ENCODE measurements around the gene UGGT2. TPM values are rescaled to one million over a fixed set of nuclear protein-coding genes. Genes with fewer than 3 reads are reported as not detected.
"Not testable (repeated sequence)": the region's sequence is repeated elsewhere in the genome, so short reads cannot be mapped to it uniquely, and the experiment has no call there.

The UGGT2 gene
- total RNA-seq, 1 donor from 2014 or later = 0.56 TPM

DNA sequence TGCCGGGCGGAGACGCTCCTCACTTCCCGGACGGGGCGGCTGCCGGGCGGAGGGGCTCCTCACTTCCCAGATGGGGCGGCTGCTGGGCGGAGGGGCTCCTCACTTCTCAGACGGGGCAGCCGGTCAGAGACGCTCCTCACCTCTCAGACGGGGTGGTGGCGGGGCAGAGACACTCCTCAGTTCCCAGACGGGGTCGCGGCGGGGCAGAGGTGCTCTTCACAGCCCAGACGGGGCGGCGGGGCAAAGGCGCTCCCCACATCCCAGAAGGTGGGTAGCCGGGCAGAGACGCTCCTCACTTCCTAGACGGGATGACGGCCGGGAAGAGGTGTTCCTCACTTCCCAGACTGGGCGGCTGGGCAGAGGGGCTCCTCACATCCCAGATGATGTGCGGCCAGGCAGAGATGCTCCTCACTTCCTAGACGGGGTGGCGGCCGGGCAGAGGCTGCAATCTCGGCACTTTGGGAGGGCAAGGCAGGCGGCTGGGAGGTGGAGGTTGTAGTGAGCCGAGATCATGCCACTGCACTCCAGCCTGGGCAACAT, 124.8 kb downstream of the UGGT2 start:
- H3K27ac Mint-ChIP-seq; H3K9me3 Mint-ChIP-seq; H3K4me3 Mint-ChIP-seq; H3K36me3 Mint-ChIP-seq (ENCODE audit: low read depth); H3K4me1 Mint-ChIP-seq; intact Hi-C loops (cut with micrococcal nuclease); DNase-seq; H3K27me3 Mint-ChIP-seq: not testable (repeated sequence)

DNA sequence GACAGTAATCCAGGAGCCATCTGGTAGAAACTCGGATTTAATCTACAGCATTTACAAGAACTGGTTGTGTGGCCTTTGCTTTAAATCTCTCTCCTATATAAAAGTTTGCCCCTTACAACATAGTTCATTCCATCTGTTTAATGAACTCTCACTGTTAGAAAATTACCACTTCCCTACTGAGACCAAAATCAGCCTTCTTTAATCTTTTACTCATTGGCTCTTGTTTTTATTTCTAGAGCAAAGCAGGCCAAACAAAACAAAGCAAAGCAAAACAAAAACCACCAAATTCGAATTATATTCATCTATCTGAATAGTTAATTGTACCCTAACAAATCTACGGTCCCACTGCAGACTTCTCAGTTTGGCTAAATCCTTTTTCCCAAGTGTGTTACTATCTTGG, 127.0 kb downstream of the UGGT2 start:
- H3K9me3 Mint-ChIP-seq = peaks cover 3% of the 10 kb centered on the region
- no peaks in the 10 kb centered on the region for H3K4me1 Mint-ChIP-seq

DNA sequence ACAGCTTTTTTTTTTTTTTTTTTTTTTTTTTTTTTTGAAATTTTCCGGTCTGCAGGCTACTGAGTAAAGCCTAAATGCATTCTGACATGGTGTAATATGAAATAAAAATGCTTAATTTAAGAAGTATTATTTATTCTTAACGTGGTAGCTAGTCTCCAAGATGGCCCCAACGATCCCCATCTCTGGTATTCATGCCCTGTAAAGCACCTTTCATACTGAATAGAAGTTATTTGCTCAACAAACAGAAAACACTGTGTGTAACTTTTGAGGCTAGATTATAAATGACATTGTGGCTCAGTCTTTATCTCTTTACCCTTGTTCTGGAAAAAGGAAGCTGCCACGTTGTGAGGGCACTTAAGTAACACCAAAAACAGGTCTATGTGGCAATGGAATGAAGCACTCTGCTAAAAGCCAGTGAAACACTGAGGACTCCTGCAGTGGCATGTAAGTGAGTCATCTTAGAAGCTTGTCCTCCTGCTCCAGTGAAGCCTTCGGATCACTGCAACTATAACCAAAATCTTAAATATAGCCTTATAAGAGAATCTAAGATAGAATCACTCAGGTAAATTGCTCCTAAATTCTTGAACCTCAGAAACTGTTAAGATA, 128.7 kb downstream of the UGGT2 start:
- Mint-ChIP-seq H3K4me1 (no peaks in the 10 kb centered on the region), H3K27ac (no peak overlapping the region), H3K4me3 (no peak overlapping the region), H3K27me3 (no peaks in the 10 kb centered on the region), H3K9me3 (peaks cover 3% of the 10 kb centered on the region), H3K36me3 (ENCODE audit: low read depth) (no peaks in the 10 kb centered on the region)
- intact Hi-C loops (cut with micrococcal nuclease) = no loop called here
- peak; percentile 33 for DNase-seq

More for the DNA sequence above, 127.0 kb downstream of the UGGT2 start:
- Mint-ChIP-seq H3K27me3 (no peaks in the 10 kb centered on the region), H3K4me3 (no peak overlapping the region), H3K27ac (no peak overlapping the region), H3K36me3 (ENCODE audit: low read depth) (no peaks in the 10 kb centered on the region)
- intact Hi-C loops (cut with micrococcal nuclease) = no loop called here
- DNase-seq = no peak

DNA sequence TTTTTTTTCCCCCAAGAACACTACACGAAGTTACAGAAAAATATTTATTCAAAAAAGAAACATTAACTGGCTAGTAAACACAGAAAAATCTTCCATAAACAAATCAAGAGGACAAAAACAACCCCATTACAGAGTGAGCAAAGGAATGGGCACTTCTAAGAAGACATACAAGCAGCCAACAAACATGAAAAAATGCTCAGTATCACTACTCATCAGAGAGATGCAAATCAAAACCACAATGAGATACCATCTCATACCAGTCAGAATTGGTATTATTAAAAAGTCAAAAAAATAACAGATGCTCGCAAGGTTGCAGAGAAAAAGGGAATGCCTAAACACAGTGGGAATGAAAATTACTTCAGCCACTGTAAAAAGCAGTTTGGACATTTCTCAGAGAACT, 131.7 kb downstream of the UGGT2 start:
- Mint-ChIP-seq H3K36me3 (ENCODE audit: low read depth) (no peaks in the 10 kb centered on the region), H3K4me1 (no peaks in the 10 kb centered on the region), H3K9me3 (no peaks in the 10 kb centered on the region), H3K27ac (no peak overlapping the region), H3K27me3 (no peaks in the 10 kb centered on the region), H3K4me3 (no peak overlapping the region)
- DNase-seq = peak; percentile 10
- intact Hi-C loops (cut with micrococcal nuclease) = no loop called here

DNA sequence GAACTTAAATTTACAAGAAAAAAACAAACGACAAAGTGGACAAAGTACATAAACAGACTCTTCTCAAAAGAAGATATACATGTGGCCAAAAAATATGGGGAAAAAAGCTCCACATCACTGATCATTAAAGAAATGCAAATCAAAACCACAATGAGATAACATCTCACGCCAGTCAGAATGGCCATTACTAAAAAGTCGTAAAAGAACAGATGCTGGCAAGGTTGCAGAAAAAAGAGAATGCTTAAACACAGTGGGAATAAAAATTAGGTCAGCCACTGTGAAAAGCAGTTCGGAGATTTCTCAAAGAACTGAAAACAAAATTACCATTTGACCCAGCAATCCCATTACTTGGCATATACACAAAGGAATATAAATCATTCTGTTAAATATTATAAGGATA, 132.7 kb downstream of the UGGT2 start:
- Mint-ChIP-seq H3K9me3 (no peaks in the 10 kb centered on the region), H3K27ac (no peak overlapping the region)

DNA sequence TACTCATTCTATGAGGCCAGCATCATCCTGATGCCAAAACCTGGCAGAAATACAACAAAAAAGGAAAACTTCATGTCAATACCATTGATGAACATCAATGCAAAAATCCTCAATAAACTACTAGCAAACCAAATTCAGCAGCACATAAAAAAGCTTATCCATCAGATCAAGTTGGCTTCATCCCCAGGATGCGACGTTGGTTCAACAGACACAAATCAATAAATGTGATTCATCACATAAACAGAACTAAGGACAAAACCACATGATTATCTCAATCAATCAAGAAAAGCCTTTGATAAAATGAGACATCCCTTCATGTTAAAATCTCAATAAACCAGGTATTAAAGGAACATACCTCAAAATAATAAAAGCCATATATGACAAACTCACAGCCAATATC, 134.3 kb downstream of the UGGT2 start:
- DNase-seq = peak; percentile 6
- Mint-ChIP-seq H3K27ac (no peak overlapping the region), H3K4me3 (no peak overlapping the region), H3K36me3 (ENCODE audit: low read depth) (no peaks in the 10 kb centered on the region), H3K9me3 (no peaks in the 10 kb centered on the region), H3K27me3 (no peaks in the 10 kb centered on the region), H3K4me1 (no peaks in the 10 kb centered on the region)
- intact Hi-C loops (cut with micrococcal nuclease) = no loop called here

More for the DNA sequence above, 132.7 kb downstream of the UGGT2 start:
- intact Hi-C loops (cut with micrococcal nuclease) = no loop called here
- peak; percentile 0 for DNase-seq
- Mint-ChIP-seq H3K27me3 (no peaks in the 10 kb centered on the region), H3K4me1 (no peaks in the 10 kb centered on the region), H3K4me3 (no peak overlapping the region), H3K36me3 (ENCODE audit: low read depth) (no peaks in the 10 kb centered on the region)

DNA sequence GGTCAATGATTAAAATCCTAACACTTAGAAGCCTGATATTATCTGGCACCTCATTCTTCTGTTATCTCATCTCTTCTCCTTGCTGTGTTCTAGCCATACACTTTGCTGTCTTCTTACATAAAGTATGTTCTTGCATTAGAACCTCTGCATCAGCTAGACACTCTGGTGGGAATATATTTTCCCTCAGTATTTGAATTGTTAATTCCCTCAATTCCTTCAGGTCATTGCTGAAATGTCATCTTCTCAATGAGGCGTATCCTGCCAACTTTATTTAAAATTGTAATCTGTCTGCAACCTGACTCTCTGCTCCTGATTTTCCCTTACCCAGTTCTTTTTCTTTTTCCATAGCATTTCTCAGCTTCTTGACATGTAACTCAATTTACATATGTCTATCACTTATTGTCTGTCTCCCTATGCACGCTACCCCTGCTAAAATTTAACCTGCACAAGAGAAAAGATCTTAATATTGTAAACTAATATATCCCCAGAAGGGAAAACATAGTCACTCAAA, 138.2 kb downstream of the UGGT2 start:
- H3K9me3 Mint-ChIP-seq = peaks cover 2% of the 10 kb centered on the region
- no peaks in the 10 kb centered on the region for H3K4me1 Mint-ChIP-seq
- no peaks in the 10 kb centered on the region for H3K36me3 Mint-ChIP-seq (ENCODE audit: low read depth)
- intact Hi-C loops (cut with micrococcal nuclease) = no loop called here
- H3K4me3 Mint-ChIP-seq = no peak overlapping the region
- H3K27ac Mint-ChIP-seq = no peak overlapping the region
- DNase-seq = no peak
- H3K27me3 Mint-ChIP-seq = no peaks in the 10 kb centered on the region

DNA sequence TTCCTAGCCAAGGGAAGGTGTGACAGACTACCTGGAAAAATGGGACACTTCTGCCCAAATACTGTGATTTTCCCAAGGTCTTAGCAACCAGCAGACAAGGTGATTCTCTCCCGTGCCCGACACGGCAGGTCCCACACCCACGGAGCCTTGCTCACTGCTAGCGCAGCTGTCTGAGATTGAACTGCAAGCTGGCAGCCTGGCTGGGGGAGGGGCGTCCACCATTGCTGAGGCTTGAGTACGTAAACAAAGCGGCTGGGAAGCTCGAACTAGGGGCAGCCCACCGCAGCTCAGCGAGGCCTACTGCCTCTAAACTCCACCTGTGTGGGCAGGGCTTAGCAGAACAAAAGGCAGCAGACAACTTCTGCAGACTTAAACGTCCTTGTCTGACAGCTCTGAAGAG, 146.2 kb downstream of the UGGT2 start:
- Mint-ChIP-seq H3K9me3 (peaks cover 9% of the 10 kb centered on the region), H3K27ac (no peak overlapping the region), H3K27me3 (no peaks in the 10 kb centered on the region), H3K4me3 (no peak overlapping the region), H3K4me1 (no peaks in the 10 kb centered on the region), H3K36me3 (ENCODE audit: low read depth) (no peaks in the 10 kb centered on the region)
- no peak for DNase-seq
- intact Hi-C loops (cut with micrococcal nuclease) = no loop called here

DNA sequence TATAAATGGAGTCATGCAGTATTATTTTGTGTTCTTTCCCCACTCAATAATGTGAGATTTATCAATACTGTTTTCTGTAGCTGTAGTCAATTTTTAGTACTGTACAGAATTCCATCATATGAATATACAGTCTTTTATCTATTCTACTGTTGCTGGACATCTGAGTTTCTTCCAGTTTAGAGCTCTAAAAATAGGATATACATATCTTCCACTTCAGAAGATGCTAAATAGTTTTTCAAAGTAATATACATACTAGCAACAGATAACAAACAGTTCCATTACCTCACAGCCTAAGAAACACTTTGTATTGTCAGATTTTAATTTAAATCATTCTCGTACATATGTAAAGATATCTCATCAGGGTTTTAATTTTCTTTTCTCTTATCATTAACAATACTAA, 149.6 kb downstream of the UGGT2 start:
- H3K4me3 Mint-ChIP-seq = no peak overlapping the region

DNA sequence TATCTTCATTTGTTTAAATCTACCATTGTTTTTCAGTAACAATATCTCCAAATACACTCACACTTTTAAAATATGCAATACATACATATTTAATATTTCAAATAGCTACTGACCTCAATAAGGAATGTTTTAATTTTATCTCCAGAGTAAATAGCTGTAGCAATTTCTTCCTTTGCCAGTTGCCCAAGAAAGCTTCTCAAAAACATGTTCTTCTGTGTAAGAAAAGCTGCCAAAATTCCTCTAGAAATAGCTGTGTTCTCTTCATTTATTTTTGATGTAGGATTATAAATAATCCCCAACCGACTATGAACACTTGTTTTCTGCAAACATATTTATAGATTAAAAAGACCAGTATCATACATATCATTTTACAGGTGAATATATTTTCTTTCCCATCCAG, 150.5 kb downstream of the UGGT2 start:
- no peaks in the 10 kb centered on the region for H3K36me3 Mint-ChIP-seq (ENCODE audit: low read depth)
- H3K27me3 Mint-ChIP-seq = no peaks in the 10 kb centered on the region
- H3K9me3 Mint-ChIP-seq = peaks cover under 1% of the 10 kb centered on the region
- no peak overlapping the region for H3K27ac Mint-ChIP-seq
- no peak overlapping the region for H3K4me3 Mint-ChIP-seq
- DNase-seq = no peak
- H3K4me1 Mint-ChIP-seq = no peaks in the 10 kb centered on the region
- intact Hi-C loops (cut with micrococcal nuclease) = no loop called here

More for the DNA sequence above, 149.6 kb downstream of the UGGT2 start:
- Mint-ChIP-seq H3K4me1 (no peaks in the 10 kb centered on the region), H3K27me3 (no peaks in the 10 kb centered on the region), H3K27ac (no peak overlapping the region), H3K36me3 (ENCODE audit: low read depth) (no peaks in the 10 kb centered on the region), H3K9me3 (peaks cover 5% of the 10 kb centered on the region)
- intact Hi-C loops (cut with micrococcal nuclease) = no loop called here
- DNase-seq = no peak

DNA sequence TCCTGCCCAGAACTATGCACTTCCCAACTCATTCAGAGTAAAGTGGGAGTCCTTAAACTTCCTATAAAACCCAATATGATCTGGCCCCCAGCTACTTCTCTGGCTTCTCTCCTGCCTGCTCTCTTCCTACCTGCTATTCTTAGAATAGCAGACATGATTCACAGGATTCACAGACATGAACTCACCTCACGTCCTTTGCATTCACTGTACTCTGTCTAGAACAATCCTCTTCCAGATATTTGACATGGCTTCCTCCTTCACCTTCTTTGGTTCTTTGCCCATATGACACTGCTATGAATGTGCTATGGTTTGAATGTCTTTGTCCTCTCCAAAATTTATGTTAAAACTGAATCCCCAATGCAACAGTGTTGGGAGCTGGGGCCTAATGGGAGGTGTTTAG, 154.9 kb downstream of the UGGT2 start:
- intact Hi-C loops (cut with micrococcal nuclease) = no loop called here
- Mint-ChIP-seq H3K4me3 (no peak overlapping the region), H3K27me3 (peaks cover 2% of the 10 kb centered on the region), H3K4me1 (no peaks in the 10 kb centered on the region), H3K27ac (no peak overlapping the region), H3K9me3 (no peaks in the 10 kb centered on the region), H3K36me3 (ENCODE audit: low read depth) (no peaks in the 10 kb centered on the region)
- DNase-seq = no peak

DNA sequence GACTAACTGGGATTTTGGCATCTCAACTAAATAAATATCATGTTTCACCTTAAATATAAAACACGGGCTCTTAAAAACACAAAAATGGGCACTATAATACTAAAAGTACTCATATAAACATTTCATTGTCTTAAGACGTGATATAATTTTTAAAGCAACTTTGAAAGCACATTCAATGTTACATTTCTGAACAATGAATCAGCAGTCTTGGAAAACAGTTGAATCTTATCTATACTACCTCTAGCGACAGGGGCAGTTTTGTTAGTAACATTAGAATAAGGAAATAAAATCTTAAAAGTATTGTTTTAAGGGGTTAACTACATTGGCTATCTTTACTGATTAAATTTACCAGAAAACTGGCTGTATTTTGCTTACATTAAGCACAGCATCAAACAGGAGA, 156.9 kb downstream of the UGGT2 start:
- H3K27ac Mint-ChIP-seq = no peak overlapping the region
- H3K4me1 Mint-ChIP-seq = no peaks in the 10 kb centered on the region
- H3K36me3 Mint-ChIP-seq (ENCODE audit: low read depth) = no peaks in the 10 kb centered on the region
- no peaks in the 10 kb centered on the region for H3K9me3 Mint-ChIP-seq
- H3K4me3 Mint-ChIP-seq = no peak overlapping the region
- peaks cover 2% of the 10 kb centered on the region for H3K27me3 Mint-ChIP-seq
- DNase-seq = no peak
- intact Hi-C loops (cut with micrococcal nuclease) = no loop called here

DNA sequence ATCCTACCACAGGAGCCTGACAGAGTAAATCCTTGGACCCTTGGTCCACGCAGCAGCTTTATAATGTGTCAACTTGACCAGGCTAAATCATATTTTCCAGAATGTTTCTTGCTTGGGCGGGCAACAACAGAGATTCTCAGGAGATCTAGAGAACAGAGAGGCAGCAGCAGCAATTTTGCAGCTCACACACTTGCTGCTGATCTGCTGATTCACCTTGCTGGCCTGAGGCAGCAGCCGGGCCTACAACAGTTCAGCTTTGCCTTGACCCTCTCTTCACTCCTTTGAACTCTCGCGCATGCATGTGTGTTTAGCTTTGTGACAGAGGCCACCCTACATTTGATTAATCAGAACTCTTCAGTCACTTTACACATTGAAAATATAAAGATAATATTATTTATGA, 159.3 kb downstream of the UGGT2 start:
- intact Hi-C loops (cut with micrococcal nuclease) = no loop called here
- Mint-ChIP-seq H3K36me3 (ENCODE audit: low read depth) (no peaks in the 10 kb centered on the region), H3K4me3 (no peak overlapping the region), H3K4me1 (no peaks in the 10 kb centered on the region), H3K9me3 (no peaks in the 10 kb centered on the region), H3K27ac (no peak overlapping the region), H3K27me3 (peaks cover 2% of the 10 kb centered on the region)
- DNase-seq = no peak

DNA sequence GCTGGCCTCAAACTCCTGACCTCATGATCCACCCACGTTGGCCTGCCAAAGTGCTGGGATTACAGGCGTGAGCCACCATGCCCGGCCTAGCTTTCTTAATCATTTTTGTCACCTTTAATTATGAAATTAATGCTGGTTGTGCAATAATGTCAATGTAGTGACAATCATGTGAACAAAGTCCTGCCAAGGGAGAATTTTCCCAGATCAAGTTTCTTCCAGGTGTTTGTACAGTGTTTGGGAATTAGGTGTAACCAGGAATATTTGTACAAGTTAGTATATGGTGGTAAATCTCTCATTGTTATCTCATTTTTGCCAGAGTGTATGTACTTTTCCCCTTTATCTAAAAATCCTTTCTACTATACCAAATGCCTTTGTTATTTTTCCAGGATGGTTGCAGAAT, 171.1 kb downstream of the UGGT2 start:
- no peak overlapping the region for H3K4me3 Mint-ChIP-seq
- H3K27me3 Mint-ChIP-seq = no peaks in the 10 kb centered on the region
- intact Hi-C loops (cut with micrococcal nuclease) = no loop called here
- no peaks in the 10 kb centered on the region for H3K4me1 Mint-ChIP-seq
- no peak for DNase-seq
- H3K27ac Mint-ChIP-seq = no peak overlapping the region
- H3K9me3 Mint-ChIP-seq = no peaks in the 10 kb centered on the region
- H3K36me3 Mint-ChIP-seq (ENCODE audit: low read depth) = no peaks in the 10 kb centered on the region

DNA sequence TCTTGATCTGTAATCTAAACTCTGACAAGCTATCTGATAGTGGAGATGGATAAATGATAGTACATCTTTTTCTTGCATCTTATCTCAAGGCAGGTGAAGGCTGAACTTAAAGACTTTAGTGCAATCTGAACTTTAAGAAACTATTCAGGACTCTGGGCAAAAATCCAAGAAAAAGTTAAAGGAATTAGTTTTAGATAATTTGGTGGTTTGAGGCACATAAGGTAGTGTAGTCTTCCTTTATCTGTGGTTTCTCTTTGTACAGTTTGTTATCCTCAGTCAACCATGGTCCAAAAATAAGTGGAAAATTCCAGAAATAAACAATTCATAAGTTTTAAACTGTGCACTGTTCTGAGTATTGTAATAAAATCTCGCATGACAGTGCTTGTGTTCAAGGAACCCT, 172.9 kb downstream of the UGGT2 start:
- no peak overlapping the region for H3K4me3 Mint-ChIP-seq
- no peaks in the 10 kb centered on the region for H3K27me3 Mint-ChIP-seq
- no peak overlapping the region for H3K27ac Mint-ChIP-seq
- no peaks in the 10 kb centered on the region for H3K9me3 Mint-ChIP-seq
- no peaks in the 10 kb centered on the region for H3K36me3 Mint-ChIP-seq (ENCODE audit: low read depth)
- intact Hi-C loops (cut with micrococcal nuclease) = no loop called here
- DNase-seq = no peak
- H3K4me1 Mint-ChIP-seq = no peaks in the 10 kb centered on the region
